GM18517 (cell line): ENCODE measurements around the gene VASN.

Source experiments
- ATAC-seq: cut with Tn5 transposase; IDR thresholded peaks from one replicate; pipeline ENCODE4 v1.9.1; 2021; ENCODE audit warnings: mild to moderate bottlenecking, moderate library complexity; ENCODE audit not compliant: unreplicated experiment

The VASN gene

GRCh38 chr16:4370570-4371356, 885 bp upstream of the VASN start:
- no peak for ATAC-seq

- no peak for ATAC-seq
Measured at GRCh38 chr16:4372001-4372577, 441 bp downstream of the VASN start.

GRCh38 chr16:4372578-4373355, 1.1 kb downstream of the VASN start:
- ATAC-seq = no peak

- ATAC-seq = no peak
Measured at GRCh38 chr16:4373356-4373908, 1.8 kb downstream of the VASN start.

- ATAC-seq = no peak
Measured at GRCh38 chr16:4373909-4374742, 2.5 kb downstream of the VASN start.

GRCh38 chr16:4375717-4376116, 4.1 kb downstream of the VASN start:
- no peak for ATAC-seq

GRCh38 chr16:4376126-4376892, 4.7 kb downstream of the VASN start:
- ATAC-seq = no peak

DNA sequence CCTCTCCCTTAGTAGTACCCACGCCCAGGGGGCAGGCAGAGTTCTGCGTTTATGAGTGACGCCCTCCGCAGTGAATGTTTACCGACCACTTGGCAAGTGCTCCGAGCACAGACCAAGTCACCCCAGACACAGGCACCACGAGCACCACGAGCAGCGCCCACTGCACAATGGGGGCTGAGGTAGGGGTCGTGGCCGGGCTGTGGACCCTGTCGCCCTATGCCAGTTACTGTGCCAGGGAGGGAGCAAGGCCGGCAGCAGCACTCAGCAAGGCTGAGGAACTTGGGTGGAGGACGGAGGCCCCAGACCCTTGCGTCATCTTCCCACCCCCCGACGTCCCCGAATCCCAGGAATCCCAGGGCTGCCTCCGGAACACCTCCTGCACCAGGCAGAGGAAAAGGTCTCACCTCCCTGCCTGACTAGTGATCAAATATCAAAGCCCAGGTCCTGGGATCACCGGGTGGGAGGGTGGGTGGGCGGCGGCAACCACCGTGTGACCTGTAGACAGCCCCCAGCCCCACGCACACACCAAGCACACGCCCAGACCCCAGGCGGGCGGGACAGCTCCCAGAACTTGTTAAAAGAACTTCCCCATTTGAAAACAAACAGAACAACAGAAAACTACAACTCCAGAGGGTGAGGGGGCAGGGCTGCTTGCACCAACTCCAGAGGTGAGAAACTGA, 5.4 kb downstream of the VASN start:
- no peak for ATAC-seq

DNA sequence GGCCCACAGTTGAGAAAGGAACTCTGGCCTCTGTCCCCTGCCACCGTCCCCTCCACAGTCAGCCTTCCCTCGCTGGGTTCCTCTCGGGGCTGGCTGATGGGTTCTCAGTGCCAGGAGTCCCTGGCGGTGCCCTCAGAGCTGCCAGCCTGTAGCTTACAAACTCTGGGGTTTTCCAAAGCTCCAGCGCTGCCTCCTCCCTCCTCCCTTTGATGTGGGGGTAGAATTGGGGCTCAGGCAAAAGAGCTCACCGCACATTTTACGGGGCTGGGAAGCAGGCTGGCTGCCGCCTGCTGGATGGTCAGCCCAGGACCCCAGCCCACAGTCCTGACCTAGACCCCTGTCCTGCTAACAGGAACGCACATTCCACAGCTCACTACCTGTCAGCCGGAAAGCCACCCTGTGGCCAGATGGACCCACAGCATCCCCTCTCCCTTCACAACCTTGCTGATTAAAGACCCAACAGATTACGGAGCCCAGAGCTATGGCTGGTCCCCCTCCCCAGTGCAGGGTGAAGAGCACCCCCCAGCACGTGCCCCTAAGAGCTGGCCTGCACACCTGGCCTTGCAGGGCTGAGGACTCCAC, 6.0 kb downstream of the VASN start:
- ATAC-seq = no peak

GRCh38 chr16:4378161-4378666, 6.6 kb downstream of the VASN start:
- no peak for ATAC-seq

GRCh38 chr16:4378999-4379690, 7.5 kb downstream of the VASN start:
- ATAC-seq = no peak

- no peak for ATAC-seq
Measured at GRCh38 chr16:4380119-4381063, 8.7 kb downstream of the VASN start.

- ATAC-seq = no peak
Measured at GRCh38 chr16:4381072-4381934, 9.7 kb downstream of the VASN start.

DNA sequence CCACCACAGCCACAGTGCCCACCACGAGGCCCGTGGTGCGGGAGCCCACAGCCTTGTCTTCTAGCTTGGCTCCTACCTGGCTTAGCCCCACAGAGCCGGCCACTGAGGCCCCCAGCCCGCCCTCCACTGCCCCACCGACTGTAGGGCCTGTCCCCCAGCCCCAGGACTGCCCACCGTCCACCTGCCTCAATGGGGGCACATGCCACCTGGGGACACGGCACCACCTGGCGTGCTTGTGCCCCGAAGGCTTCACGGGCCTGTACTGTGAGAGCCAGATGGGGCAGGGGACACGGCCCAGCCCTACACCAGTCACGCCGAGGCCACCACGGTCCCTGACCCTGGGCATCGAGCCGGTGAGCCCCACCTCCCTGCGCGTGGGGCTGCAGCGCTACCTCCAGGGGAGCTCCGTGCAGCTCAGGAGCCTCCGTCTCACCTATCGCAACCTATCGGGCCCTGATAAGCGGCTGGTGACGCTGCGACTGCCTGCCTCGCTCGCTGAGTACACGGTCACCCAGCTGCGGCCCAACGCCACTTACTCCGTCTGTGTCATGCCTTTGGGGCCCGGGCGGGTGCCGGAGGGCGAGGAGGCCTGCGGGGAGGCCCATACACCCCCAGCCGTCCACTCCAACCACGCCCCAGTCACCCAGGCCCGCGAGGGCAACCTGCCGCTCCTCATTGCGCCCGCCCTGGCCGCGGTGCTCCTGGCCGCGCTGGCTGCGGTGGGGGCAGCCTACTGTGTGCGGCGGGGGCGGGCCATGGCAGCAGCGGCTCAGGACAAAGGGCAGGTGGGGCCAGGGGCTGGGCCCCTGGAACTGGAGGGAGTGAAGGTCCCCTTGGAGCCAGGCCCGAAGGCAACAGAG, 10.5 kb downstream of the VASN start:
- ATAC-seq = no peak

DNA sequence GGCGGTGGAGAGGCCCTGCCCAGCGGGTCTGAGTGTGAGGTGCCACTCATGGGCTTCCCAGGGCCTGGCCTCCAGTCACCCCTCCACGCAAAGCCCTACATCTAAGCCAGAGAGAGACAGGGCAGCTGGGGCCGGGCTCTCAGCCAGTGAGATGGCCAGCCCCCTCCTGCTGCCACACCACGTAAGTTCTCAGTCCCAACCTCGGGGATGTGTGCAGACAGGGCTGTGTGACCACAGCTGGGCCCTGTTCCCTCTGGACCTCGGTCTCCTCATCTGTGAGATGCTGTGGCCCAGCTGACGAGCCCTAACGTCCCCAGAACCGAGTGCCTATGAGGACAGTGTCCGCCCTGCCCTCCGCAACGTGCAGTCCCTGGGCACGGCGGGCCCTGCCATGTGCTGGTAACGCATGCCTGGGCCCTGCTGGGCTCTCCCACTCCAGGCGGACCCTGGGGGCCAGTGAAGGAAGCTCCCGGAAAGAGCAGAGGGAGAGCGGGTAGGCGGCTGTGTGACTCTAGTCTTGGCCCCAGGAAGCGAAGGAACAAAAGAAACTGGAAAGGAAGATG, 11.2 kb downstream of the VASN start:
- no peak for ATAC-seq
